Upper lobe of left lung (tissue), 6 donors: ENCODE measurements around the gene EIF4G2. TPM values are rescaled to one million over a fixed set of nuclear protein-coding genes. Genes with fewer than 3 reads are reported as not detected.

Experiments used
- ATAC-seq, 2 donors: fragments of 200-7000 bp; cut with Tn5 transposase; one replicate each; pipeline ENCODE4 v1.9.1; 2022; ENCODE audit warnings: mild to moderate bottlenecking in 2 of 2, moderate library complexity in 2 of 2; ENCODE audit not compliant: low FRiP score in 2 of 2
- DNase-seq, 2 donors: peaks; one replicate each; pipeline ENCODE4 v3.0.0-alpha.2; 2019 to 2020
- H3K27ac ChIP-seq, 4 donors: fragments of 200-600 bp; sonication (generic); one replicate each; pipeline ENCODE4 v1.5.1; 2016 to 2019
- H3K27me3 ChIP-seq, 4 donors: fragments of 200-600 bp; sonication (generic); one replicate each; pipeline ENCODE4 v1.5.1; 2017 to 2019
- H3K36me3 ChIP-seq, 4 donors: fragments of 200-600 bp; sonication (generic); one replicate each; pipeline ENCODE4 v1.5.1; 2016 to 2019
- H3K4me1 ChIP-seq, 4 donors: fragments of 200-600 bp; sonication (generic); one replicate each; pipeline ENCODE4 v1.5.1; 2018 to 2019
- H3K4me3 ChIP-seq, 4 donors: fragments of 200-600 bp; sonication (generic); one replicate each; pipeline ENCODE4 v1.5.1; 2017 to 2019; ENCODE audit warnings: mild to moderate bottlenecking in 2 of 4, moderate library complexity in 1 of 4
- H3K9me3 ChIP-seq, 4 donors: fragments of 200-600 bp; sonication (generic); one replicate each; pipeline ENCODE4 v1.5.1; 2018 to 2019
- EP300 ChIP-seq, 4 donors: sonication (generic); formaldehyde crosslinking; IDR thresholded peaks; one replicate each; pipeline ENCODE4 v1.5.1; 2017; ENCODE audit warnings: antibody characterized with exemption in 4 of 4, control low read depth in 2 of 4
- POLR2A ChIP-seq, 4 donors: fragments of 450-650 bp; IDR thresholded peaks; one replicate each; pipeline ENCODE4 v1.5.1; 2016 to 2017; ENCODE audit warnings: antibody characterized with exemption in 4 of 4, mild to moderate bottlenecking in 2 of 4
- POLR2AphosphoS5 ChIP-seq, 2 donors: sonication (generic); formaldehyde crosslinking; IDR thresholded peaks; one replicate each; pipeline ENCODE4 v1.5.1; 2017; ENCODE audit warnings: antibody characterized with exemption in 2 of 2
- WGBS, 2 donors: methylation state at CpG; one replicate each; pipeline ENCODE4 v1.1.5; 2017 to 2018; 5-methylcytosine and 5-hydroxymethylcytosine counted together
- total RNA-seq, 6 donors: library from RNA; depleted of rRNA in 4 of 6; stranded (reverse); fragments of >200 nt in 4 of 6; gene quantifications; one replicate each; pipeline versions ENCODE4 v1.1.0 to v1.2.1, GENCODE V29; 2016 to 2021
- TF ChIP-seq, protein P1 (sequence below), 6 experiments: fragments of 450-650 bp in 4 of 6; fragments of 200-600 bp in 2 of 6; sonication (generic) in 2 of 6; IDR thresholded peaks; one replicate each; pipeline ENCODE4 v1.5.1; 2016 to 2019; ENCODE audit warnings: antibody characterized with exemption in 6 of 6
- donor health status: DM: no; HTN: no; CAD: no; lungs with moderate emphysema.
- donor health status: DM: no; HTN: yes; CAD: no; lungs with severe emphysema.

EIF4G2 gene
- total RNA-seq, 6 donors from 2014 or later, result 249 to 1,049 (median 632) TPM

DNA sequence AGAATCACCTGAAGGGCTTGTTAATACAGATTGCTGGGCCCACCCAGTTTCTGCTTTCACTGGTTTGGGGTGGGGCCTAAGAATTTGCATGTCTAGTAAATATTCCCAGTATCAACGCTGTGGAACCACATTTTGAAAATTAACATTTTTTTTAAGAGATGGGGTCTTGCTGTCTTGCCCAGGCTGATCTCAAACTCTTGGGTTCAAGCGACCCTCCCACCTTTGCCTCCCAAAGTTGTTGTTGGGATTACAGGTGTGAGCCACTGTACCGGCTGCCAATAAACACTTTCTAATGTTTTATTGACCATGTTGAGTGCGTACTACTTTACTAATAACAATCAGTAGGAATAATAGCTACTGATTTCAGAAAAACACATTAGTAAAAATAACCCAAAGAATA is 2.5 kb downstream of the EIF4G2 start:
- ATAC-seq, result no peak
- Histone ChIP-seq H3K4me3 (peak overlapping the region in 2 of 4 donors; percentile 90 to 95), H3K36me3 (peaks cover 53 to 59% (median 54%) of the 10 kb centered on the region in 4 donors), H3K27ac (peak overlapping the region in 1 of 4 donors; percentile 99), H3K27me3 (no peaks in the 10 kb centered on the region), H3K9me3 (no peaks in the 10 kb centered on the region), H3K4me1 (peaks cover 36 to 58% (median 40%) of the 10 kb centered on the region in 4 donors)
- WGBS, 2 donors, result 66 to 81% methylated on average over 4 of the region's 4 CpGs
- DNase-seq, result no peak
- TF ChIP-seq EP300 (IDR thresholded peaks at IDR 0.05) (no peak), POLR2A (IDR thresholded peaks at IDR 0.05) (no peak), POLR2AphosphoS5 (IDR thresholded peaks at IDR 0.05) (no peak)
- TF ChIP-seq, protein P1, sequence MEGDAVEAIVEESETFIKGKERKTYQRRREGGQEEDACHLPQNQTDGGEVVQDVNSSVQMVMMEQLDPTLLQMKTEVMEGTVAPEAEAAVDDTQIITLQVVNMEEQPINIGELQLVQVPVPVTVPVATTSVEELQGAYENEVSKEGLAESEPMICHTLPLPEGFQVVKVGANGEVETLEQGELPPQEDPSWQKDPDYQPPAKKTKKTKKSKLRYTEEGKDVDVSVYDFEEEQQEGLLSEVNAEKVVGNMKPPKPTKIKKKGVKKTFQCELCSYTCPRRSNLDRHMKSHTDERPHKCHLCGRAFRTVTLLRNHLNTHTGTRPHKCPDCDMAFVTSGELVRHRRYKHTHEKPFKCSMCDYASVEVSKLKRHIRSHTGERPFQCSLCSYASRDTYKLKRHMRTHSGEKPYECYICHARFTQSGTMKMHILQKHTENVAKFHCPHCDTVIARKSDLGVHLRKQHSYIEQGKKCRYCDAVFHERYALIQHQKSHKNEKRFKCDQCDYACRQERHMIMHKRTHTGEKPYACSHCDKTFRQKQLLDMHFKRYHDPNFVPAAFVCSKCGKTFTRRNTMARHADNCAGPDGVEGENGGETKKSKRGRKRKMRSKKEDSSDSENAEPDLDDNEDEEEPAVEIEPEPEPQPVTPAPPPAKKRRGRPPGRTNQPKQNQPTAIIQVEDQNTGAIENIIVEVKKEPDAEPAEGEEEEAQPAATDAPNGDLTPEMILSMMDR (IDR thresholded peaks at IDR 0.05), result no peak

DNA sequence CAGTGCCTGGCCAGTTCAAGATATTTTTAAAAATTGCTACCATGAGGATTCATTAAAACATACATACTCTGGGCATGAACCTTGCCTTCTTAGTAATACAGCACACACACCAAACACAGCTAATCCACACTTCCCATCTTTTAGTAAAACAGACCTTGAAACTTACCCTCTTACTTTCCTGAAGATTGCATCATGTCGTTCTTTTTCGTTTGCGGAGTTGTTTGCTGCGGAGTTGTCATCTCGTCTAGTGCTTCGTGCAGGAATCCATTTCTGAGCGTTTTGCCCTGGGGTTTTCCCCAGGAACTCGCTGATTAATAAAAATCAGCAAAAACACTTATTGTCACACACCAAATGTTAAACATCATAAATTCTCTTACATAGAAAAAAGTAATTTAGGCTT is 3.0 kb downstream of the EIF4G2 start:
- no peaks in the 10 kb centered on the region for H3K27me3 ChIP-seq
- no peaks in the 10 kb centered on the region for H3K9me3 ChIP-seq
- WGBS, 2 donors, result 65 to 70% methylated on average over 8 of the region's 8 CpGs
- H3K27ac ChIP-seq, result peak overlapping the region in 1 of 4 donors; percentile 99
- peaks cover 58 to 64% (median 59%) of the 10 kb centered on the region in 4 donors for H3K36me3 ChIP-seq
- H3K4me1 ChIP-seq, result peaks cover 38 to 60% (median 42%) of the 10 kb centered on the region in 4 donors
- TF ChIP-seq EP300 (IDR thresholded peaks at IDR 0.05), result no peak
- TF ChIP-seq, protein P1 (IDR thresholded peaks at IDR 0.05), result no peak
- TF ChIP-seq POLR2AphosphoS5 (IDR thresholded peaks at IDR 0.05), result no peak
- TF ChIP-seq POLR2A (IDR thresholded peaks at IDR 0.05), result no peak
- ATAC-seq, result no peak
- H3K4me3 ChIP-seq, result peak overlapping the region in 1 of 4 donors; percentile 90
- no peak for DNase-seq

DNA sequence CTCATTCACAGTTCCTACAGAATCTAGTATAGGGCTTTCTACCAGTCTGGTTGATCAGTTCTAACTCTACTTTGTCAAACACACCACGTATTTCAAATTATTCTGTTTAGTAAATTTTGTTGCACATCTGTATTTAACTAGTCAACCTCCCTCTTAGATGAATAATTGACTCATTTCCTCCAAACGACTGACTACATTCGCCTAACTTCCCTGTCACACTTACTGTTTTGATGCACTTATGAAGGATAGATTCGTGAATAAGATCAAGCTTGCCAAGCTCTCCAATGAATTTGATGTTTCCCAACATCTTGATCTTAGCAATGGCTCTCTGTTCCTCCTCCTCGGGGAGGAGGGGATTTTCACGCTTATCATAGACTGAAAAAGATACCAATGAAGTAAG is 5.0 kb downstream of the EIF4G2 start:
- peaks cover 31 to 53% (median 44%) of the 10 kb centered on the region in 4 donors for H3K4me1 ChIP-seq
- TF ChIP-seq EP300 (IDR thresholded peaks at IDR 0.05) (no peak), POLR2AphosphoS5 (IDR thresholded peaks at IDR 0.05) (no peak), POLR2A (IDR thresholded peaks at IDR 0.05) (no peak)
- ATAC-seq, result no peak

DNA sequence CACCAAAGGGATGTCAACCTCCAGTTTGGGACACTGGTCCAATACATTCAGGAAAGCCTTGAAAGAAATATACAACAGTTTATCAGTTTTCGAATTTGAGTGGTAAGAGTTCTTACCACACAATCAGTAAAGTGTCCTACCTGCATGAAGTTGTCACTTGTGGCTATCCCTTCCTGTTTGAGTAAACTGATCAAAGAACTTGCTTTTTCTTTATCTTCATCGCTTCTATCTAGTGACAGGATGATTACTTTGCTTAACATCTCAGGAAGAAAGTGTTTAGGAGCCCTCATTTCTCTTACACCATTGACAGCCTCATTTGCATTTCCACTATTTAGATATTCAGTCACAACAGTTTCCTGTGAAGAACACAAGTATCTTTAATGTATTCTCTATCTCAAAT is 8.4 kb downstream of the EIF4G2 start:
- no peak for ATAC-seq
- H3K27ac ChIP-seq, result peak overlapping the region in 1 of 4 donors; percentile 1
- H3K4me3 ChIP-seq, result no peak overlapping the region
- no peaks in the 10 kb centered on the region for H3K27me3 ChIP-seq
- DNase-seq, result no peak
- H3K9me3 ChIP-seq, result no peaks in the 10 kb centered on the region
- H3K4me1 ChIP-seq, result peaks cover 12 to 40% (median 36%) of the 10 kb centered on the region in 4 donors
- TF ChIP-seq POLR2AphosphoS5 (IDR thresholded peaks at IDR 0.05) (no peak), POLR2A (IDR thresholded peaks at IDR 0.05) (no peak), EP300 (IDR thresholded peaks at IDR 0.05) (no peak)
- TF ChIP-seq, protein P1 (IDR thresholded peaks at IDR 0.05), result no peak
- peaks cover 88 to 100% (median 92%) of the 10 kb centered on the region in 4 donors for H3K36me3 ChIP-seq
- WGBS, 2 donors, result 47 to 68% methylated on average over 2 of the region's 2 CpGs

More for the DNA sequence above, 5.0 kb downstream of the EIF4G2 start:
- DNase-seq, result no peak
- H3K27me3 ChIP-seq, result no peaks in the 10 kb centered on the region
- no peak overlapping the region for H3K4me3 ChIP-seq
- H3K36me3 ChIP-seq, result peaks cover 78 to 84% (median 79%) of the 10 kb centered on the region in 4 donors
- no peaks in the 10 kb centered on the region for H3K9me3 ChIP-seq
- WGBS, 2 donors, result 61 to 64% methylated on average over 6 of the region's 6 CpGs
- H3K27ac ChIP-seq, result no peak overlapping the region

DNA sequence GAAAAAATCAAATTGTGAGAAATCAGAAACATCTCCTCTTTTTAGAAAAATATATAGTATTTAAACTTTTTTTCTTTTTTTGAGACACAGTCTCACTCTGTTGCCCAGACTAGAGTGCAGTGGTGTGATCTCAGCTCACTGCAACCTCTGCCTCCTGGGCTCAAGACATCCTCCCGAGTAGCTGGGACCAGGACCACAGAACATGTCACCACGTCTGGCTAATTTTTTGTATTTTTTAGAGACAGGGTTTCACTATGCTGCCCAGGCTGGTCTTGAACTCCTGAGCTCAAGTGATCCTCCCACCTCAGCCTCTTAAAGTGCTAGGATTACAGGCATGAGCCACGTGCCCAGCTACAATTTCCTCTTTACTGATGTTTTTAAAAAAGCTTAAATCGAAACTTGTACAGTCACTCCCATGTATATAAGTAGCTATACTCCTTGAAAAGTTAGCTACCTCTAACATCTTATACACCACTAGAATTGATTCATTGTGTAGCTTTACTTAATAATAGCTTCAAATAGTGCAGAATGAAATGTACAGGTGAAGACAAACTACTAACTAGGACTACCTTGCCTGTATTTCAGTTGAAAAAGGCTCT is 10.3 kb downstream of the EIF4G2 start:
- WGBS, 2 donors, result 43 to 75% methylated on average over 4 of the region's 4 CpGs

More for the DNA sequence above, 10.3 kb downstream of the EIF4G2 start:
- H3K27ac ChIP-seq, result peak overlapping the region in 2 of 4 donors; percentile 30 to 37
- peaks cover 0 to 24% (median 23%) of the 10 kb centered on the region in 4 donors for H3K4me1 ChIP-seq
- no peaks in the 10 kb centered on the region for H3K27me3 ChIP-seq
- H3K4me3 ChIP-seq, result no peak overlapping the region
- peaks cover 69 to 81% (median 74%) of the 10 kb centered on the region in 4 donors for H3K36me3 ChIP-seq
- DNase-seq, result no peak
- ATAC-seq, result no peak
- TF ChIP-seq POLR2A (IDR thresholded peaks at IDR 0.05) (no peak), EP300 (IDR thresholded peaks at IDR 0.05) (no peak), POLR2AphosphoS5 (IDR thresholded peaks at IDR 0.05) (no peak)
- TF ChIP-seq, protein P1 (IDR thresholded peaks at IDR 0.05), result no peak
- no peaks in the 10 kb centered on the region for H3K9me3 ChIP-seq
